Esophagus muscularis mucosa (tissue), 4 donors: ENCODE measurements around the gene ZSCAN31. TPM values are rescaled to one million over a fixed set of nuclear protein-coding genes. Genes with fewer than 3 reads are reported as not detected.
"Not testable (repeated sequence)": the region's sequence is repeated elsewhere in the genome, so short reads cannot be mapped to it uniquely, and the experiment has no call there.

Experiments
- DNase-seq: peaks from one replicate; pipeline ENCODE4 v3.0.0-alpha.2; 2017; ENCODE audit errors: extremely low spot score
- H3K27ac ChIP-seq, 4 donors: fragments of 200-600 bp; sonication (generic); replicated peaks in 1 of 4; 1 replicate in 3 of 4; 2 replicates in 1 of 4; pipeline ENCODE4 v1.5.1; 2016 to 2019; ENCODE audit warnings: mild to moderate bottlenecking in 1 of 4
- H3K27me3 ChIP-seq, 4 donors: fragments of 200-600 bp; sonication (generic); one replicate each; pipeline versions ENCODE4 v1.5.1 to v1.6.0; 2016 to 2019
- H3K36me3 ChIP-seq, 4 donors: fragments of 200-600 bp; sonication (generic); one replicate each; pipeline ENCODE4 v1.5.1; 2016 to 2019
- H3K4me1 ChIP-seq, 4 donors: fragments of 200-600 bp; sonication (generic); one replicate each; pipeline ENCODE4 v1.5.1; 2016 to 2019
- H3K4me3 ChIP-seq, 4 donors: fragments of 200-600 bp; sonication (generic); 1 replicate in 2 of 4; 2 replicates in 2 of 4; pipeline ENCODE4 v1.5.1; 2016 to 2019; ENCODE audit warnings: mild to moderate bottlenecking in 4 of 4, moderate library complexity in 1 of 4
- H3K9me3 ChIP-seq, 4 donors: fragments of 200-600 bp; sonication (generic); 1 replicate in 3 of 4; 2 replicates in 1 of 4; pipeline ENCODE4 v1.5.1; 2016 to 2019
- CTCF ChIP-seq, 3 experiments: fragments of 200-600 bp in 2 of 3; fragments of 450-650 bp in 1 of 3; sonication (generic) in 2 of 3; IDR thresholded peaks; one replicate each; pipeline ENCODE4 v1.5.1; 2017 to 2019; ENCODE audit warnings: antibody characterized with exemption in 3 of 3, mild to moderate bottlenecking in 2 of 3, moderate library complexity in 1 of 3
- EP300 ChIP-seq: sonication (generic); formaldehyde crosslinking; IDR thresholded peaks from one replicate; pipeline ENCODE4 v1.6.1; 2017; ENCODE audit warnings: antibody characterized with exemption
- POLR2A ChIP-seq: fragments of 450-650 bp; IDR thresholded peaks from one replicate; pipeline ENCODE4 v1.6.1; 2017; ENCODE audit warnings: antibody characterized with exemption, moderate library complexity, mild to moderate bottlenecking, low read depth
- POLR2AphosphoS5 ChIP-seq, 2 donors: sonication (generic); formaldehyde crosslinking; IDR thresholded peaks; one replicate each; pipeline ENCODE4 v1.6.1; 2017; ENCODE audit warnings: antibody characterized with exemption in 2 of 2
- WGBS: methylation state at CpG from one replicate; pipeline ENCODE4 v1.1.5; 2018; 5-methylcytosine and 5-hydroxymethylcytosine counted together
- intact Hi-C: fragments of 100-400 bp; cut with DNase I; formaldehyde crosslinking; loops from one replicate; pipeline ENCODE4 v1.15.1; 2023
- total RNA-seq, 4 donors: library from RNA; depleted of rRNA; stranded (reverse); fragments of >200 nt; gene quantifications; one replicate each; pipeline versions ENCODE4 v1.1.0 to v1.2.1, GENCODE V29; 2016

The ZSCAN31 gene
- total RNA-seq, 4 donors from 2014 or later: 13.1 to 39.1 (median 24.1) TPM

DNA sequence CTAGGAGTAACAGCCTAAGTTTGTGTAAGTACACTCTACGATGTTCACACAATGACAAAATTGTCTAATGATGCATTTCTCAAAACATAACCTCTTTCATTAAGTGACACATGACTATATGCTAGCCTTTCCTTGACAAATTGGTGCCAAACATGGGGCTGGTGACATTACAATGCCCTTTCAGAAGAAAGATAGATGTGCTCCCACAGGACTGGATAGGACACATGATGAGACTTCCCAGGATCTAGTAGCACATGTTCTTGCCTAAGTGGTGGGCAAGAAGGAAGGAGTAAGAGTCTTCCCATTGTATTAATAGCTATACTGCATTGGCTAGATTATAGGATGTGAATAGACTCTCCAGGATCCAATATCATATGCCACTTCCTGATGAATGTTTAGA, 35.3 kb upstream of the ZSCAN31 start:
- TF ChIP-seq POLR2A: no peak
- no peak for TF ChIP-seq EP300
- no peak for TF ChIP-seq CTCF (IDR thresholded peaks at IDR 0.05)
- TF ChIP-seq POLR2AphosphoS5 (IDR thresholded peaks at IDR 0.05): no peak
- Histone ChIP-seq H3K4me3 (no peak overlapping the region), H3K27ac (no peak overlapping the region), H3K27me3 (no peaks in the 10 kb centered on the region), H3K36me3 (peaks cover 0 to 22% (median 5%) of the 10 kb centered on the region in 4 donors), H3K4me1 (no peaks in the 10 kb centered on the region), H3K9me3 (no peaks in the 10 kb centered on the region)
- 90% methylated on average over 1 of the region's 1 CpG for WGBS
- no peak for DNase-seq
- intact Hi-C loops: no loop called here

- intact Hi-C loops: no loop called here
- peaks cover 5 to 27% (median 14%) of the 10 kb centered on the region in 4 donors for H3K36me3 ChIP-seq
- no peaks in the 10 kb centered on the region for H3K27me3 ChIP-seq
- H3K9me3 ChIP-seq: no peaks in the 10 kb centered on the region
- TF ChIP-seq CTCF (IDR thresholded peaks at IDR 0.05) (no peak), EP300 (no peak), POLR2A (no peak), POLR2AphosphoS5 (IDR thresholded peaks at IDR 0.05) (no peak)
- H3K4me3 ChIP-seq: no peak overlapping the region
- 81% methylated on average over 2 of the region's 2 CpGs for WGBS
- H3K4me1 ChIP-seq: no peaks in the 10 kb centered on the region
- no peak for DNase-seq
- no peak overlapping the region for H3K27ac ChIP-seq
Measured at GRCh38 chr6:28370440-28370839, 34.5 kb upstream of the ZSCAN31 start.

DNA sequence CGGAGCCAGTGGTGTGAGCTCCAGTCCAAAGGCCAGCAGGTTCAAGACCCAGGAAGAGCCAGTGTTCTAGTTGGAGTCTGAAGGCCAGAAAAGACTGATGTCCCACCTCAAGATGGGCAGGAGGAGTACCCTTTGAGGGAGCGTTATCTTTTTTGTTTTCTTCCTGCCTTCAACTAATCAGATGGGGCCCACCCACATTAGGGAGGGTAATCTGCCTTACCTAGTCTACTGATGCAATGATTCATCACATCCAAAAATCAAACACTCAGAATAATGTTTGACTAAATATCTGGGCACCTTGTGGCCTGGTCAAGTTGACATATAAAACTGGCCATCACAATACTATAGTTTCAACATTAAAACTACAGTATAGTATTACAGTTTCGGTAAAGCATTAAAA, 33.5 kb upstream of the ZSCAN31 start:
- no peaks in the 10 kb centered on the region for H3K9me3 ChIP-seq
- no peak for TF ChIP-seq POLR2AphosphoS5 (IDR thresholded peaks at IDR 0.05)
- TF ChIP-seq POLR2A: no peak
- TF ChIP-seq EP300: no peak
- no peak for TF ChIP-seq CTCF (IDR thresholded peaks at IDR 0.05)
- no peak overlapping the region for H3K4me3 ChIP-seq
- no peaks in the 10 kb centered on the region for H3K27me3 ChIP-seq
- H3K4me1 ChIP-seq: no peaks in the 10 kb centered on the region
- WGBS: 98% methylated on average over 3 of the region's 3 CpGs
- intact Hi-C loops: no loop called here
- H3K36me3 ChIP-seq: peaks cover 14 to 37% (median 24%) of the 10 kb centered on the region in 4 donors
- H3K27ac ChIP-seq: no peak overlapping the region
- no peak for DNase-seq

GRCh38 chr6:28368522-28368921, 32.6 kb upstream of the ZSCAN31 start:
- Histone ChIP-seq H3K27ac (no peak overlapping the region), H3K27me3 (no peaks in the 10 kb centered on the region), H3K4me3 (no peak overlapping the region), H3K4me1 (no peaks in the 10 kb centered on the region), H3K9me3 (no peaks in the 10 kb centered on the region), H3K36me3 (peaks cover 15 to 46% (median 33%) of the 10 kb centered on the region in 4 donors)
- intact Hi-C loops: no loop called here
- TF ChIP-seq POLR2AphosphoS5 (IDR thresholded peaks at IDR 0.05): no peak
- no peak for TF ChIP-seq EP300
- TF ChIP-seq CTCF (IDR thresholded peaks at IDR 0.05): no peak
- TF ChIP-seq POLR2A: no peak
- 85% methylated on average over 4 of the region's 4 CpGs for WGBS
- no peak for DNase-seq

GRCh38 chr6:28365590-28365989, 29.6 kb upstream of the ZSCAN31 start:
- DNase-seq, H3K27ac ChIP-seq, H3K9me3 ChIP-seq, H3K4me3 ChIP-seq, intact Hi-C loops, H3K27me3 ChIP-seq, H3K4me1 ChIP-seq: not testable (repeated sequence)
- 97% methylated on average over 4 of the region's 4 CpGs for WGBS
- peaks cover 25 to 72% (median 53%) of the 10 kb centered on the region in 4 donors for H3K36me3 ChIP-seq
